Osteocyte (in vitro differentiated cells): Measurements from ENCODE around the gene WDR1. TPM values are rescaled to one million over a fixed set of nuclear protein-coding genes. Genes with fewer than 3 reads are reported as not detected.

ENCODE experiments used
- DNase-seq: peaks from one replicate; pipeline ENCODE4 v3.0.0; 2021; ENCODE audit warnings: mixed read lengths; ENCODE audit not compliant: unreplicated experiment; ENCODE audit errors: extremely low spot score
- H3K27ac Mint-ChIP-seq: one replicate; pipeline ENCODE4 v1.8.0; 2021; ENCODE audit warnings: mild to moderate bottlenecking, mixed read lengths; ENCODE audit not compliant: unreplicated experiment
- H3K27me3 Mint-ChIP-seq: one replicate; pipeline ENCODE4 v1.8.0; 2021; ENCODE audit warnings: mixed read lengths; ENCODE audit not compliant: unreplicated experiment
- H3K36me3 Mint-ChIP-seq: one replicate; pipeline ENCODE4 v1.8.0; 2021; ENCODE audit warnings: mixed read lengths; ENCODE audit not compliant: unreplicated experiment
- H3K4me1 Mint-ChIP-seq: one replicate; pipeline ENCODE4 v1.8.0; 2021; ENCODE audit warnings: mixed read lengths; ENCODE audit not compliant: unreplicated experiment
- H3K4me3 Mint-ChIP-seq: one replicate; pipeline ENCODE4 v1.8.0; 2021; ENCODE audit warnings: mild to moderate bottlenecking, moderate library complexity, mixed read lengths; ENCODE audit not compliant: unreplicated experiment
- H3K9me3 Mint-ChIP-seq: one replicate; pipeline ENCODE4 v1.8.0; 2021; ENCODE audit warnings: mixed read lengths; ENCODE audit not compliant: unreplicated experiment
- total RNA-seq: library from RNA; stranded (reverse); gene quantifications from 2 replicates; pipeline ENCODE4 v1.2.1, GENCODE V29; 2021
- TF ChIP-seq, protein P1 (sequence below): fragments of 200-600 bp; sonication (generic); IDR thresholded peaks from 2 replicates; pipeline ENCODE4 v1.5.0; 2021; ENCODE audit warnings: antibody characterized with exemption, mild to moderate bottlenecking, moderate library complexity

Gene WDR1
- total RNA-seq, 1 donor from 2014 or later: 537 TPM

DNA sequence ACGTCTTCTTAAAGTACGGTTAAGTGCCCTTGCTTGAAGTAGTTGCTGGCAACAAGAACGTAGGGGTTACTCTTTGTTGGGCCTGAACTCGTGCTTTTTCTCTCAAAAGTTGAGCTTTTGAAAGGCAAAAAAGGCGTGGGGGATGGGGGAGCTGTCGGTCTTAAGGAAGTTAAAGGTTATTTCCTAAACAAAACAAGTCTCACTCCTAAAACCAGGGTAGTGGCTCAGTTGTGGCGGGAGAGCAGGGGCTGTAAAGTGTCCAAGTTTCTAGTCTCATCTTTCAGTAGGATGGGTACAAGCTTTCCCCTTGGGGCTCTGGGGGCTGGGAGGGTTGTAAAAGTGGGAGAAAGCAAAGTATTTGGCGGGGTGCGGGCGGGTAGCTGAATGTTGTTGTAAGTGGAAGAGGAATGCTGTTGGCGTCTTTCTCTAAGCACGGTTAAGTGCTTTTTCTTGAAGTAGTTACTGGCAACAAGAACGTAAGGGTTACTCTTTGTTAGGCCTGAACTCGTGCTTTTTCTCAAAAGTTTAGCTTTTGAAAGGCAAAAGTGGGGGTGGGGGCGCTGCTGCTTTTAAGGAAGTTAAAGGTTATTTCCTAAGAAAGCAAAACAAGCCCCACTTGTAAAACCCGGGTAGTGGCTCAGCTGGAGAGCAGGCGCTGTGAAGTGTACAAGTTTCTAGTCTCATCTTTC, 904 bp upstream of the WDR1 start:
- TF ChIP-seq, protein P1, sequence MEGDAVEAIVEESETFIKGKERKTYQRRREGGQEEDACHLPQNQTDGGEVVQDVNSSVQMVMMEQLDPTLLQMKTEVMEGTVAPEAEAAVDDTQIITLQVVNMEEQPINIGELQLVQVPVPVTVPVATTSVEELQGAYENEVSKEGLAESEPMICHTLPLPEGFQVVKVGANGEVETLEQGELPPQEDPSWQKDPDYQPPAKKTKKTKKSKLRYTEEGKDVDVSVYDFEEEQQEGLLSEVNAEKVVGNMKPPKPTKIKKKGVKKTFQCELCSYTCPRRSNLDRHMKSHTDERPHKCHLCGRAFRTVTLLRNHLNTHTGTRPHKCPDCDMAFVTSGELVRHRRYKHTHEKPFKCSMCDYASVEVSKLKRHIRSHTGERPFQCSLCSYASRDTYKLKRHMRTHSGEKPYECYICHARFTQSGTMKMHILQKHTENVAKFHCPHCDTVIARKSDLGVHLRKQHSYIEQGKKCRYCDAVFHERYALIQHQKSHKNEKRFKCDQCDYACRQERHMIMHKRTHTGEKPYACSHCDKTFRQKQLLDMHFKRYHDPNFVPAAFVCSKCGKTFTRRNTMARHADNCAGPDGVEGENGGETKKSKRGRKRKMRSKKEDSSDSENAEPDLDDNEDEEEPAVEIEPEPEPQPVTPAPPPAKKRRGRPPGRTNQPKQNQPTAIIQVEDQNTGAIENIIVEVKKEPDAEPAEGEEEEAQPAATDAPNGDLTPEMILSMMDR: no peak
- H3K27ac Mint-ChIP-seq: peak overlapping the region; percentile 98
- peaks cover 30% of the 10 kb centered on the region for H3K36me3 Mint-ChIP-seq
- peaks cover 57% of the 10 kb centered on the region for H3K4me1 Mint-ChIP-seq
- H3K9me3 Mint-ChIP-seq: no peaks in the 10 kb centered on the region
- H3K4me3 Mint-ChIP-seq: peak overlapping the region; percentile 84
- no peak for DNase-seq
- no peaks in the 10 kb centered on the region for H3K27me3 Mint-ChIP-seq

DNA sequence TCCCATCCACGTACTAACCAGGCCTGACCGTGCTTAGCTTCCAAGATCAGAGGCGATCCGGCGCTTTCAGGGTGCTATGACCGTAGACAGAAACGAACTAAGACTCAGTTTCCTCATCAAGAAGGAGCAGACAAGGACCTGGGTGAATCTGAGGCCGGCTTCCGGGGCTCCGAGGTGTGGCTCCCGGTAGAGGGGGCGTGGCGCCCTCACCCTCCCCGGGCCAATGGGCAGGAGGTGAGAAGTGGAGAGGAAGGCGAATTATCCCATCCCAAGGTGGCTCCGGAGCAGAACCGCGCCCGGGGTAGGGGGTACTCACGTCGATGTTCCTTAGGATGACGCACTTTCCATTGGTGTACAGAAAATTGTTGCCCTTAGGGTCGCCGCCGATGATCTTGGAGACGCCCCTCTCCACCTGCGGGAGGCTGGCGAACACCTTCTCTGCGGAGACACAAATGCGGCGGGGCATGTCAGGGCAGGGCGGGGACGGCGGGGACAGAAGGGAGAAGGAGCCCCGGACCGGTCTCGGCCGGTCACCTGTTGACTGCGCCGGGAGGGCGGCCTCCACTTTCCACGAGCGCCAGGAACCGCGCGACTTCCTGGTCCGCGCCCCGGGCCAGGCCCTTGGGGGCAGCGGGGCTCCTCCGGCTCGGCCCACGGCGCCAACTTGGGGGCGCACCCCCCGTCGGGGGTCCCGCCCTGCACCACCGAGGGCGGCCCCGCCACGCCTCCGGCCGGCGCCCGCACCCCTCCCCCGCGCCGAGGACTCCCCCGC, 616 bp downstream of the WDR1 start:
- Mint-ChIP-seq H3K27me3 (no peaks in the 10 kb centered on the region), H3K4me1 (peaks cover 70% of the 10 kb centered on the region), H3K27ac (peak overlapping the region; percentile 91), H3K36me3 (peaks cover 38% of the 10 kb centered on the region), H3K4me3 (peak overlapping the region; percentile 92), H3K9me3 (no peaks in the 10 kb centered on the region)
- DNase-seq: no peak
- TF ChIP-seq, protein P1: no peak

DNA sequence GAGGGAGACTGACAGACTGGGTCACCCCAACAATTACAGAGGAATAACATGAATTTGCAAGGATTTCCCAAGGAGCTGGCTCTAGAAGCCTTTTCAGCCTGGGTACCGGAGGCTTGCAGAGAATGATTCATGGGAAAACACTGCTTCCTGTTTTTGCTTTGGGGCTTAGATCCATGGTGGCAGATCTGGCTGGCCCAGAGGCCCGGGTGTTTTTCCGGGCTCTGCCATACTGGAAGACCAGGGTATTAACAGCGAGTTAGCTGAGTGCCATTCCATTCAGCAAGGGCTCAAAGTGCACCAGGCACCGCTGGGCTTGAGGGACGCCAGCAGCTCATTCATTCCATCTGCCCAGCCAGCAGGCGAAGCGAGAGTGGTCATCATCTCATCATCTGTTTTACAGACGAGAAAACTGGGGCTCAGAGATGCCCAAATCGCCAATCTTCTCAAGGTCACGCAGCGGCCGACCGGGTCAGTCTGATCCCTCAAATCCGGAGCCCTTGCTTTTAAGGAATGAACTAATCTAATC, 1.3 kb downstream of the WDR1 start:
- H3K27me3 Mint-ChIP-seq: no peaks in the 10 kb centered on the region
- H3K36me3 Mint-ChIP-seq: peaks cover 40% of the 10 kb centered on the region
- TF ChIP-seq, protein P1: no peak
- no peak for DNase-seq
- peak overlapping the region; percentile 91 for H3K27ac Mint-ChIP-seq
- H3K9me3 Mint-ChIP-seq: no peaks in the 10 kb centered on the region
- peaks cover 77% of the 10 kb centered on the region for H3K4me1 Mint-ChIP-seq
- H3K4me3 Mint-ChIP-seq: peak overlapping the region; percentile 92

DNA sequence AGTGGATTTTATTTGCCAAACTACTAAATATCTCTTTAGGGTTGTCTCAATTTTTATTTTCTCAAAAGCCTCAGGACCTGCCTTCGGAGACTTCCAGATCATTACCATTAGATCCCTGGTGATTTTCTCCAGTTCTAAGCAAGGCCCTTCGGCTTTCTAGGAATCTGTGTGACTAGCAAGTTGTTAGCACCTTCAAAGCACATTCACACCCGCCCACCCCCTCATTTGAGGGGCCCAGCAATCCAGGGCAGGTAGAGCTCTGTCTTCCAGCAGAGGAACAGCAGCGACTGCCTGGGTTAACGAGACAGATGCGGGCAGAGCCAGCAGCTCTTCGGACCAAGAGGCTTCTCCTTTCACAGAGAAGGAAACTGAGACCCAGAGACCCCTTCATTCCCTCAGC, 2.0 kb downstream of the WDR1 start:
- Mint-ChIP-seq H3K4me3 (peak overlapping the region; percentile 92), H3K36me3 (peaks cover 46% of the 10 kb centered on the region), H3K4me1 (peaks cover 83% of the 10 kb centered on the region), H3K27ac (peak overlapping the region; percentile 91), H3K9me3 (no peaks in the 10 kb centered on the region), H3K27me3 (no peaks in the 10 kb centered on the region)
- TF ChIP-seq, protein P1: no peak
- DNase-seq: no peak

DNA sequence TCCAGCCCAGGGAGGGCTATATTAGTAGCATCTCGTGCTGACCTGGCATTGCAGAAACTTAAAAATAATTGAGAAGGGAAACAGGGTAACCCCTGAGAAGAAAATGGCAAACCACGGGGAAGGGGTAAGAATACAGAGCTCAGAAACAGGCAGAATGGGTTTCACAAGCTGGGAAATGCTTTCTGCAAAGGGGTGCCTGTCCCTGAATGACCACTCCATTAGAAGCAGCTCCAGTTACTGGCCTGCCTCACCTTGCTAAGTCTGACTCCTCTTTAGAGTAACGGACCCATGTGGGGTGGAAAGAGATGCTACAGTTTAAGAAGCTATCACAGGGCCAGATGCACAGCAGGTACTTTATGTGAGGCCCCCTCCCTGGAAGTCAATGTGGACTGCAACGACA, 2.5 kb downstream of the WDR1 start:
- no peak for DNase-seq
- Mint-ChIP-seq H3K9me3 (no peaks in the 10 kb centered on the region), H3K27me3 (no peaks in the 10 kb centered on the region), H3K27ac (peak overlapping the region; percentile 69), H3K4me1 (peaks cover 88% of the 10 kb centered on the region), H3K4me3 (peak overlapping the region; percentile 92), H3K36me3 (peaks cover 50% of the 10 kb centered on the region)
- TF ChIP-seq, protein P1: no peak
